Astrocyte of the cerebellum (primary cell): Measurements from ENCODE around the gene ZNF423.

Experiments
- DNase-seq: peaks from one replicate; pipeline ENCODE4 v3.0.0-alpha.2; 2011; ENCODE audit warnings: low read depth
- H3K4me3 ChIP-seq: 2 replicates; pipeline ENCODE4 v1.5.1; 2011; ENCODE audit warnings: mild to moderate bottlenecking, low read depth, low read length, moderate library complexity
- in situ Hi-C: cut with HindIII; loops from 2 replicates; pipeline ENCODE4 v1.10.0; 2017; ENCODE audit warnings: low sequenced_read_pairs
- TF ChIP-seq, protein P1 (sequence below): IDR thresholded peaks from 2 replicates; pipeline ENCODE4 v1.5.1; 2012; ENCODE audit warnings: low read length, low read depth, moderate library complexity, mild to moderate bottlenecking; ENCODE audit errors: missing control alignments

Gene ZNF423

DNA sequence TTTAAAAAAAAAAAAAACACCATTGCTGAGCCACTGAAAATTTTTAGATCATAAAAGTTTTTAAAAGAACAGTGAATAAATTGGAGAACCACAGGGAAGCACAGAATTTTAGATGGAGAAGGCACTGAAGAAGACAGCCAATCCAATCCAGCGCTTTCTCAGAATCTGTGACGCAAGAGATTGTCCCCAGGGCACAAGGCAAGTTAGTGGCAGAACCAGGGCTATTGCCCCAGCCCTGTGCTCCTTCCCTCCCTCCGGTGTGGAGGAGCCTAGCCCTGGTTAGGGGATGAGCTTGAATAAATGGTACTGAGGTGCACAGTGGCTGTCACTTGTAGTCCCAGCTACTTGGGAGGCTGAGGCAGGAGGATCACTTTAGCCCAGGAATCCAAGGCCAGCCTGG, 108.3 kb downstream of the ZNF423 start:
- no peak for DNase-seq
- TF ChIP-seq, protein P1, sequence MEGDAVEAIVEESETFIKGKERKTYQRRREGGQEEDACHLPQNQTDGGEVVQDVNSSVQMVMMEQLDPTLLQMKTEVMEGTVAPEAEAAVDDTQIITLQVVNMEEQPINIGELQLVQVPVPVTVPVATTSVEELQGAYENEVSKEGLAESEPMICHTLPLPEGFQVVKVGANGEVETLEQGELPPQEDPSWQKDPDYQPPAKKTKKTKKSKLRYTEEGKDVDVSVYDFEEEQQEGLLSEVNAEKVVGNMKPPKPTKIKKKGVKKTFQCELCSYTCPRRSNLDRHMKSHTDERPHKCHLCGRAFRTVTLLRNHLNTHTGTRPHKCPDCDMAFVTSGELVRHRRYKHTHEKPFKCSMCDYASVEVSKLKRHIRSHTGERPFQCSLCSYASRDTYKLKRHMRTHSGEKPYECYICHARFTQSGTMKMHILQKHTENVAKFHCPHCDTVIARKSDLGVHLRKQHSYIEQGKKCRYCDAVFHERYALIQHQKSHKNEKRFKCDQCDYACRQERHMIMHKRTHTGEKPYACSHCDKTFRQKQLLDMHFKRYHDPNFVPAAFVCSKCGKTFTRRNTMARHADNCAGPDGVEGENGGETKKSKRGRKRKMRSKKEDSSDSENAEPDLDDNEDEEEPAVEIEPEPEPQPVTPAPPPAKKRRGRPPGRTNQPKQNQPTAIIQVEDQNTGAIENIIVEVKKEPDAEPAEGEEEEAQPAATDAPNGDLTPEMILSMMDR, result no peak
- no peak overlapping the region for H3K4me3 ChIP-seq
- in situ Hi-C loops, result no loop called here

DNA sequence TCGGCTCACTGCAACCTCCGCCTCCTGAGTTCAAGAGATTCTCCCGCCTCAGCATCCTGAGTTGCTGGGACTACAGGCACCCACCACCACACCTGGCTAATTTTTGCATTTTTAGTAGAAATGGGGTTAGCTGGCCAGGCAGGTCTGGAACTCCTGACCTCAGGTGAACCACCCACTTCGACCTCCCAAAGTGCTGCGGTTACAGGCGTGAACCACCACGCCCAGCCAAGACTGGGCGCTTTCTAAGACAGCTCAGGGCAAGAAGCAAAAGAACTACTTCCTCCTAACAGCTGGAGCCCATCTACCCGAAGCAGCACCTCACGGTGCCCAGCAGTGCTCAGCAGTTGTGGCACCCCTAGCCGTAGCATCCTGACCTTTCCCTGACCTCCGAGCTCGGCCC, 109.4 kb downstream of the ZNF423 start:
- no peak for DNase-seq
- TF ChIP-seq, protein P1, result no peak
- H3K4me3 ChIP-seq, result no peak overlapping the region
- in situ Hi-C loops, result no loop called here

DNA sequence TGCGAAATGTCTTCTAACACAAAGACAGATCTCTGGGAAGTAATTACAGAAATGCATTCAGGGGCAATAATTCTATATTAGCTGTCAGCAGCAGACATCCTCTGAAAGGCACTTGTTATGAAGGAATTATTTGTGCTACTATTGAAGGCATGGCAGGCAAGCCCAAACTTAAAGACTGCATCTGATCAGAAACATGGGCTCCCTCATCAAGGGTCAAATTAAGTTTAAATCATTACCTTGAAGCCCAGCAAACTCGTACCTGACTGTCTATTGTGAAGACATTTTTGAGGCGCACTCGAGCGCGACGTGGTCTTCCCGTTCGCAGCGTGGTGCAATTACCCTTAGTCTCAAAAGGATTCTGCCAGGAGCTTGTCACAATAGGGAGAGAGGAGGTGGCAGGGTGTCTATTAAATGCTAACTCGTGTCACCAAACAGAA, 110.6 kb downstream of the ZNF423 start:
- TF ChIP-seq, protein P1, result no peak
- in situ Hi-C loops, result no loop called here
- no peak for DNase-seq
- H3K4me3 ChIP-seq, result no peak overlapping the region

DNA sequence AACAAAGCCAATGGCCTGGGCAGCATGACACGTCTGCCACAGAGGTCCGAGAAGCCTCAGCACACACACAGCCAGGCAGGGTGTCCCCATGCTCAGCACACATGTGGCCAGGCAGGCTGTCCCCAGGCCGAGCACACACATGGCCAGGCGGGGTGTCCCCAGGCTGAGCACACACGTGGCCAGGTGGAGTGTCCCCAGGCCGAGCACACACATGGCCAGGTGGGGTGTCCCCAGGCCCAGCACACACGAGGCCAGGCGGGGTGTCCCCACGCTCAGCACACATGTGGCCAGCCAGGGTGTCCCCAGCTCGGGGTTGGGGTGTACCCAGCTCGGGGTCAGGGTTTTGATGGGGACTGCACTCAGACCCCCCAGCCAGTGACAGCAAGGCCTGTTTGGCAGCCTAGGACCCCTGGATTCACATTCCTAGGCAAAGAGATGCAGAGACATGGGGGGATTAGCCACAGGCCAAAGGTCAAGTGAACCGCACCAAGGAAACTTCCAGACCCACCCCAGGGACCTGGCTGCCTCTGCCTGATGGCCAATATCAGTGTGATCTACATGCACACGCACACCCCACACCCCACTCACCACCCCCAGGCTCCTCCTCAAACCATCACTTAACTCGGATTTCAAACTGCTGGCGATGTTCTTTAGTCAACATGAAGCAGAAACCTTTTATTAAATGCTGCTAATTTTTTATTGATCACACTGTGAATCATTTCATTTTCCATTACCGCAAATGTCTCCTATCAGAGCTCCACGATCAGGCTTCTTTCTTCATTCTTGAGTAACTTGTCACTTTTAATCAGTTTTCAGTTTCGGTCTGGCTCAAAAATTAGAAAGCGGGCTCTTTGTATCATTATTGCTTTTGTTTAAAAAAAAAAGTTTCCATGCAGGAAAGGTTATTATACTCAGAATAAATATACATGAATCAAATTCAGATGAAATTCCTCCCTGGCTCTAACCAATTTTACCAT, 111.4 kb downstream of the ZNF423 start:
- in situ Hi-C loops, result no loop called here
- no peak for DNase-seq
- no peak overlapping the region for H3K4me3 ChIP-seq
- TF ChIP-seq, protein P1, result no peak

DNA sequence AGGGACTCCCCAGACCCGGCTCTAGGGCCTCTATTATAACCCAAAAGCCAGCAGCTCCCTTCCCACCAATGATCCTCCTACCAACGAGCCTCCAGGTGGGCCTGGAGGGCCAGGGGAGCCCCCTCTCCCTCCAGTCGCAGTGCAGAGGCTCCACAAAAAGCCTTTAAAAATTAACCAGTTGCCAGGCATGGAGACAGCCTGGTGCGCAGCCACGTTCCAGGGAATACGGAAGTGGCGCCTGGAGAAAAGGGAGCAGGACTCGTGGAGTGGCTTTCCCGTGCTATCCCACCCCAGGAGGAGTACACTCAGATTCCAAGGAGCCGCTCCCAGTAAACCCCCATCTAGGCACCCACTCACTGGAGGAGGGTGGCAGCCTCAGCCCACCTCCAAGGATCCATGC, 112.3 kb downstream of the ZNF423 start:
- DNase-seq, result no peak
- TF ChIP-seq, protein P1, result no peak

DNA sequence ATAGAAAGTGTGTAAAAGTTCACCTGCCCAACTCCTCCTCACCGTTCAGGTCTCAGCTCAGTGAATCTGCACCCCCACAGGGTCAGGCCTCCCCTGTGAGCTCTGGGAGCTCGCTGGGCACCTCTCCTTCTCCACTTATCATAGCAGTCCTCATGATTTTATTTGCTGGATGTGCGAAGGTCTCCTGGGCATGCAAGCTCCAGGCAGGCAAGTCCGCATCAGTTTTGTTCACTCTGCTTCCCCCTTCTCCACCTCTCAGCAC, 112.8 kb downstream of the ZNF423 start:
- TF ChIP-seq, protein P1, result no peak
- in situ Hi-C loops, result no loop called here
- no peak for DNase-seq
- H3K4me3 ChIP-seq, result no peak overlapping the region

More for the DNA sequence above, 112.3 kb downstream of the ZNF423 start:
- H3K4me3 ChIP-seq, result no peak overlapping the region
- in situ Hi-C loops, result no loop called here
